ENCODE results near the gene CFP.

DNA sequence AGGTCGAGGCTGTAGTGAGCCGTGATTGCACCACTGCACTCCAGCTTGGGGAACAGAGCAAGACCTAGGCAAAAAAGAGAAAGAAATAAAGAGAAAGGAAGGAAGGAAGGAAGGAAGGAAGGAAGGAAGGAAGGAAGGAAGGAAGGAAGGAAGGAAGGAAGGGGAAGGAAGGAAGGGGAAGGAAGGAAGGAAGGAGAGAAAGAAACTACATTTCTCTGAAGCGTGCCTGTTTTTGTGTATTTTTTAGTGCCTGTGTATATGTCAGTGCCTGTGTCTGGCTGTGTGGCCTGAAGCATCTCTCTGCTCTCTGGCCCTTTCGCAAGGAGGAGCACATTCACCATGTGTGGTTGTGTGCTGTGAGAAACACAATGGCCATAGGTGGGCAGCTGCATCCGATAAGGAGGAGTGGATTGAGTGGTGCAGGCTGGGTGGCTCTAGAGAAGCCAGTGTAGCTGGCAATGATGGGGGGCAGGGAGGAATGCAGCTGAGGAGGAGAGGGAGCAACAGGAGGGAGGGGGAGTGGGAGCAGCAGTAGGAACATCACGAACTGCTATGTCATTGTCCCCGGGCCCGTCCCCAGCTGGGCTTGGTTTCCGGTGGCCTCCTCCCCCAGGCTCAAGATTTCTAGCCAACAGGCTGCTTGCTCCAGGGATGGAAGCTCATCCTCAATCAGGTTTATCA lies 21.5 kb downstream of the CFP start:
- TF ChIP-seq, protein P1, sequence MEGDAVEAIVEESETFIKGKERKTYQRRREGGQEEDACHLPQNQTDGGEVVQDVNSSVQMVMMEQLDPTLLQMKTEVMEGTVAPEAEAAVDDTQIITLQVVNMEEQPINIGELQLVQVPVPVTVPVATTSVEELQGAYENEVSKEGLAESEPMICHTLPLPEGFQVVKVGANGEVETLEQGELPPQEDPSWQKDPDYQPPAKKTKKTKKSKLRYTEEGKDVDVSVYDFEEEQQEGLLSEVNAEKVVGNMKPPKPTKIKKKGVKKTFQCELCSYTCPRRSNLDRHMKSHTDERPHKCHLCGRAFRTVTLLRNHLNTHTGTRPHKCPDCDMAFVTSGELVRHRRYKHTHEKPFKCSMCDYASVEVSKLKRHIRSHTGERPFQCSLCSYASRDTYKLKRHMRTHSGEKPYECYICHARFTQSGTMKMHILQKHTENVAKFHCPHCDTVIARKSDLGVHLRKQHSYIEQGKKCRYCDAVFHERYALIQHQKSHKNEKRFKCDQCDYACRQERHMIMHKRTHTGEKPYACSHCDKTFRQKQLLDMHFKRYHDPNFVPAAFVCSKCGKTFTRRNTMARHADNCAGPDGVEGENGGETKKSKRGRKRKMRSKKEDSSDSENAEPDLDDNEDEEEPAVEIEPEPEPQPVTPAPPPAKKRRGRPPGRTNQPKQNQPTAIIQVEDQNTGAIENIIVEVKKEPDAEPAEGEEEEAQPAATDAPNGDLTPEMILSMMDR (IDR thresholded peaks at IDR 0.05) = no peak
- TF ChIP-seq POLR2AphosphoS5 (IDR thresholded peaks at IDR 0.05) (no peak), EP300 (IDR thresholded peaks at IDR 0.05) (no peak)

All from esophagus muscularis mucosa (tissue), 4 donors.